Esophagus squamous epithelium (tissue), 4 donors: ENCODE measurements around the gene PTGER4.

Experiments
- POLR2A ChIP-seq, 4 donors: fragments of 450-650 bp; IDR thresholded peaks; one replicate each; pipeline ENCODE4 v1.6.1; 2017; ENCODE audit warnings: antibody characterized with exemption in 4 of 4, mild to moderate bottlenecking in 4 of 4, moderate library complexity in 3 of 4
- TF ChIP-seq, protein P1 (sequence below), 6 experiments: fragments of 450-650 bp in 4 of 6; fragments of 200-600 bp in 2 of 6; sonication (generic) in 2 of 6; IDR thresholded peaks; one replicate each; pipeline ENCODE4 v1.5.1; 2016 to 2019; ENCODE audit warnings: antibody characterized with exemption in 6 of 6, mild to moderate bottlenecking in 4 of 6, moderate library complexity in 4 of 6

DNA sequence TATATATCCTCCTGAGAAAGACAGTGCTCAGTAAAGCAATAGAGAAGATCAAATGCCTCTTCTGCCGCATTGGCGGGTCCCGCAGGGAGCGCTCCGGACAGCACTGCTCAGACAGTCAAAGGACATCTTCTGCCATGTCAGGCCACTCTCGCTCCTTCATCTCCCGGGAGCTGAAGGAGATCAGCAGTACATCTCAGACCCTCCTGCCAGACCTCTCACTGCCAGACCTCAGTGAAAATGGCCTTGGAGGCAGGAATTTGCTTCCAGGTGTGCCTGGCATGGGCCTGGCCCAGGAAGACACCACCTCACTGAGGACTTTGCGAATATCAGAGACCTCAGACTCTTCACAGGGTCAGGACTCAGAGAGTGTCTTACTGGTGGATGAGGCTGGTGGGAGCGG is 12.2 kb downstream of the PTGER4 start:
- TF ChIP-seq, protein P1, sequence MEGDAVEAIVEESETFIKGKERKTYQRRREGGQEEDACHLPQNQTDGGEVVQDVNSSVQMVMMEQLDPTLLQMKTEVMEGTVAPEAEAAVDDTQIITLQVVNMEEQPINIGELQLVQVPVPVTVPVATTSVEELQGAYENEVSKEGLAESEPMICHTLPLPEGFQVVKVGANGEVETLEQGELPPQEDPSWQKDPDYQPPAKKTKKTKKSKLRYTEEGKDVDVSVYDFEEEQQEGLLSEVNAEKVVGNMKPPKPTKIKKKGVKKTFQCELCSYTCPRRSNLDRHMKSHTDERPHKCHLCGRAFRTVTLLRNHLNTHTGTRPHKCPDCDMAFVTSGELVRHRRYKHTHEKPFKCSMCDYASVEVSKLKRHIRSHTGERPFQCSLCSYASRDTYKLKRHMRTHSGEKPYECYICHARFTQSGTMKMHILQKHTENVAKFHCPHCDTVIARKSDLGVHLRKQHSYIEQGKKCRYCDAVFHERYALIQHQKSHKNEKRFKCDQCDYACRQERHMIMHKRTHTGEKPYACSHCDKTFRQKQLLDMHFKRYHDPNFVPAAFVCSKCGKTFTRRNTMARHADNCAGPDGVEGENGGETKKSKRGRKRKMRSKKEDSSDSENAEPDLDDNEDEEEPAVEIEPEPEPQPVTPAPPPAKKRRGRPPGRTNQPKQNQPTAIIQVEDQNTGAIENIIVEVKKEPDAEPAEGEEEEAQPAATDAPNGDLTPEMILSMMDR (IDR thresholded peaks at IDR 0.05): no peak
- TF ChIP-seq POLR2A (IDR thresholded peaks at IDR 0.05): no peak
